Panc1 (cell line): ENCODE measurements around the gene MAP3K4.

Experiments
- CTCF ChIP-seq: fragments of 450-650 bp; IDR thresholded peaks from 2 replicates; pipeline ENCODE4 v1.5.1; 2017; ENCODE audit warnings: mild to moderate bottlenecking
- POLR2AphosphoS5 ChIP-seq: IDR thresholded peaks from 2 replicates; pipeline ENCODE4 v1.6.1; 2012; ENCODE audit warnings: mild to moderate bottlenecking, low read depth, low read length, moderate library complexity
- REST ChIP-seq, 2 experiments: IDR thresholded peaks; 2 replicates each; pipeline ENCODE4 v1.6.1; 2011 to 2012; ENCODE audit warnings: low read depth in 2 of 2, control low read depth in 1 of 2, low read length in 1 of 2, mild to moderate bottlenecking in 1 of 2, moderate library complexity in 1 of 2; ENCODE audit not compliant: insufficient read depth in 1 of 2
- SIN3A ChIP-seq: IDR thresholded peaks from 2 replicates; pipeline ENCODE4 v1.6.1; 2012; ENCODE audit warnings: low read depth, mild to moderate bottlenecking, low read length, moderate library complexity, borderline replicate concordance; ENCODE audit not compliant: insufficient read depth
- TCF7L2 ChIP-seq: IDR thresholded peaks from 2 replicates; pipeline ENCODE4 v1.6.1; 2011; ENCODE audit warnings: mild to moderate bottlenecking, low read depth, low read length, inconsistent platforms

GRCh38 chr6:161023316-161023715 lies 31.7 kb downstream of the MAP3K4 start:
- no peak for TF ChIP-seq CTCF
- no peak for TF ChIP-seq POLR2AphosphoS5
- no peak for TF ChIP-seq SIN3A
- TF ChIP-seq REST (IDR thresholded peaks at IDR 0.05; ENCODE audit: insufficient read depth in 1 of 2, low read depth in 2 of 2, low read length in 1 of 2), result no peak
- TF ChIP-seq TCF7L2, result no peak
